Middle frontal gyrus (tissue), 1 donor: ENCODE data around the gene AQP5.

ENCODE experiments used
- DNase-seq: peaks from one replicate; pipeline ENCODE4 v3.0.0-alpha.2; 2015; ENCODE audit warnings: low spot score; ENCODE audit errors: extremely low spot score

The AQP5 gene

DNA sequence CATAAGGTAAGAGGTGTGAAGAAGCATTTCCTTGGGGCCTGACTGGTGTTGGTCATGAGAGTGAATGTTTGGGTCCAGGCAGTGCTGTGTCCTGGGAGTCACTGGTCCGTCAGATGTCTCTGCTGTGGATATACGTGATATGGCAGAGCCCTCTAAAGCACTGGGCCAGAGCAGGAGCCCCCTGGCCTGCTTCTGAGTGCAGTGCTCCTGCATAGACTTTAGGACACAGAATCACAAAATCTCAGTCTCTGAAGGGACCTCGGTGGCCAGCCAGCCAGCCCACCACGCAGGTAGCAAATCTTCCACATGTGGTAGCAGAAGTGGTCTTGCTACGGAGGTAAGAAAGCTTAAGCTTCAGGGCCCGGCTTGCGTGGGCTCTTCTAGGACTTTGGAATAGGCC is 29.6 kb upstream of the AQP5 start:
- no peak for DNase-seq

DNA sequence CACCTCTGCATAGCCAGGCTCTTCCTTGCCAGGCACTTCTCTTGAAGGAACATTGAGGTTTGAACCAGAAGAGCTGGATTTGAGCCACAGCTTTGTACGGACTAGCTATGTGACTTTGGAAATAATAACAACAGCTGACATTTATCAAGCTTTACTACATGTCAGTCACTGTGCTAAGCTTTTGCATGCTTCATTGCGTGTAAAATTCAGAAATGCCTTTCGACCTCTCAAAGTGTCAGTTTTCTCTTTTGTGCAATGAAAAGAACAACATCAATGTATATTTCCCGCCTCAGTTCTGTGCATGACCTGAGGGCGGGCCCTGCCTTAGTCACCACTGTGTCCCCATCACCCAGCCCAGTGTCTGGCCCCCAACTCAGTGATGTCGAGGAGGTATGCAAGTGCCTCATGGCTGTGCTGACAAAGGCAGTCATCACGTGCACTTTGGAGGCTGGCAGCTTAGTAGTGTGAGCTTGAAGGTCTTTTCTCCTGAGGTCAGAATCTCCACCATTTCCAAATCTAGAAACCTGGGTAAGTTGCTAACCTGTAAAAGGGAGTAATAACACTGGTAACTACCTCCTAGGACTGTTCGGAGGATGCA is 29.0 kb upstream of the AQP5 start:
- no peak for DNase-seq

DNA sequence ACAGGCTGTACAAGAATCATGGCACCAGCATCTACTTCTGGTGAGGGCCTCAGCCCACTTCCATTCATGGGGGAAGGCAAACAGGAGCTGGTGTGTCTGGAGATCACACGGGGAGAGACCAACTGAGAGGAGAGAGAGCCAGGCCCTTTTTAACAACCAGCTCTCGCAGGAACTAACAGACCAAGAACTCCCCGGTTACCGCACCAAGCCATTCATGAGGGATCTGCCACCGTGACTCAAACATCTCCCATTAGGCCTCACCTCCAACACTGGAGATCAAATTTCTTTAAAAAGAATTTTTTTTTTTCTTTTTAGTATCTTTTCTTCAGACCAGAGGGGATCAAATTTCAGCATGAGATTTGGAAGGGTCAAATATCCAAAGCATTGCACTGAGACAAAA is 27.9 kb upstream of the AQP5 start:
- DNase-seq = no peak

DNA sequence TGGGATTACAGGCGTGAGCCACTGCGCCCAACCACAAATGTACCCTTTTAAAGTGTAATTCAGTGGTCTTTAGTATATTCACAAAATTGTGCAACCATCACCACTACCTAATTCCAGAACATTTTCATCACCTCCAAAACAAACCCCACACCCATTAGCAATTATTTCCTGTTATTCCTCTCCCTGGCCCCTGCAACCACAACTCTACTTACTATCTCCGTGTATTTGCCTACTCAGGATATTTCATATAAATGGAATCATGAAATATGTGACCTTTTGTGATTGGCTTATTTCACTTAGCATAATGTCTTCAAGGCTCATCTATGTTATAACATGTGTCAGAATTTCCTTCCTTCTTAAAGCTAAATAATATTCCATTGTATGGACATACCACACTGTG is 27.2 kb upstream of the AQP5 start:
- no peak for DNase-seq

DNA sequence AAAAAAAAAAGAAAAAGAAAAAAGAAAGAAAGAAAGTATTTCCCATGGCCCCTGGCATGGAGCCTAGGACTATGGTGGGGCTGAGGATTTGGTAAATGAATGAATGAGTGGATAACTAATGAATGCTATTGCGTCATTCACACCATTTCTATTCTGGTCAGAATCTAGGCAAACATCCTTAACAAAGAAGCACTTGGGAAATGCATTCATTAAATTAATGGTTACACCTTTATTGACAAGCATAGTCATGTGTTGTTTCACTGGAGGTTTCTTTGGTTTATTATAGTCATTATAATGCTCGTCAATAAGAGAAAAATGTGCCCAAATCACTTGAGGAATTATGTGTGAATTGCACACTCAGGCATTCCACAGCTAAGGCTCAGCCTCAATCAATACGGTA is 24.7 kb upstream of the AQP5 start:
- DNase-seq = no peak

DNA sequence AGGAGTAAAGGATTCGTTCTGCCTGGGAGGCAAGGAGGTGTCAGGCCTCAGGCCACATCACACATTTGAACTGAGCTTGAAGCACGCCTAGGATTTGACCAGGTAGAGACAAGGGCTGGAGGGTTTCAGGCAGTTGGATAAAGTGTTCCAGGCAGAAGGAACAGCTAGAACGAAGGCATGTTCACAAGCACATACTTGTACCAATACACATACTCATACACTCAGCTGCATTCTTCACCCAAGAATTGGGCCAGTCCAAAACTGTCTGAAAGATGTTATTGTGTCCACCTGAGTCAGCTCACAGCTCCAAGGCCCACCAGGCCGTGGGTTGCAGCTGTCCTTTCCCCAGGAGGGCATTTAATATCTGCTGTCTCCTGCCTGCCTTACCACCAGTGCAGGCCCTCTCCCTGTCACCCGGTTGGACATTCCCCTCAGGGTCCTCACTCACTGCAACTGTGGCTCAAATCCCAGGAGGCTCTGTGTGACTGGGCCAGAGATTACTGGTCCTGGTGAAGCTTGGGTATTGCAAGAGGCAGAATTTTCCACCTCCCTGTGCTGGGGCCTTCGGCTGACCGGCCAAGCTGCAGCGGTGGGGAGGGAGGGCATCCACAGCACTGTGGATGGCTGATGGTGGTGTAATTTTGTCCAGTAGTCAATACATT is 23.9 kb upstream of the AQP5 start:
- no peak for DNase-seq

DNA sequence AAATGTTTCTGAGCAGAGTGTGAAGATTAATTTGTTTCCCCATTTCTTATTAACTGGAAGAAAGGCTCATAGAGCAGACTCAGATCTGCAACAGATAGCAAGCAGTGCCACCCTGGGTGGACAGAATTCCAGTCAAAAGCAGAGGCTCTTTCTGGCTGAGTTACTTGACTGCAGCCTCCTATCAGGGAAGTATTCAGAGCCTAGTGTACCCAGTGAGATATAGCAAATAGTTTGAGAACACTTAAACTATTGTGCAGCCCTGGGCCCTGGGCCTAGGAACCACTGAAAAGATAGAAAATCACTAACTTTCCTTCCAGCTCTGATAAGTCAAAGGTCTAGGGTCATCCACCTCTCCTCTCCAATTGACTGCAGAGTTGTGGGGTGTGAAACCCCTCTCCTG is 22.4 kb upstream of the AQP5 start:
- no peak for DNase-seq

DNA sequence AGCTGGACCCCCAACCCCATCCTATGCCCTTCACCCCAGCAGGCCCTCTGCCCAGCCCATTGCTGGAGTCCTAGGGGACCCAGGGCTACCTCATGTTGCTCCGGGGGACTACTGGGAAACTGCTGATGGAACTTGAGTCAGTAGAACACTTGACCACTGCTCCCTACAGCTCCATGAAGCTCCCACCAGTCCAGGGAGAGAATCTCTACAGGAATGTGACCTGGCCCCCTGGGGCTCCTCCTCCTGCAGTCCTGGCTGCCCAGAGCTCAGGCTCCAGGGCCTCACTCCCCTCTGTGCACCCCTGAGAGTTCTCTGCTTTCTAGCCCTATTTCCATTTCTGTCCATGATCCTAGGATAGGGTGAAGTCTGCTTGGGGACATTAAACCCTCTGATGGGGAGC is 22.0 kb upstream of the AQP5 start:
- DNase-seq = no peak

DNA sequence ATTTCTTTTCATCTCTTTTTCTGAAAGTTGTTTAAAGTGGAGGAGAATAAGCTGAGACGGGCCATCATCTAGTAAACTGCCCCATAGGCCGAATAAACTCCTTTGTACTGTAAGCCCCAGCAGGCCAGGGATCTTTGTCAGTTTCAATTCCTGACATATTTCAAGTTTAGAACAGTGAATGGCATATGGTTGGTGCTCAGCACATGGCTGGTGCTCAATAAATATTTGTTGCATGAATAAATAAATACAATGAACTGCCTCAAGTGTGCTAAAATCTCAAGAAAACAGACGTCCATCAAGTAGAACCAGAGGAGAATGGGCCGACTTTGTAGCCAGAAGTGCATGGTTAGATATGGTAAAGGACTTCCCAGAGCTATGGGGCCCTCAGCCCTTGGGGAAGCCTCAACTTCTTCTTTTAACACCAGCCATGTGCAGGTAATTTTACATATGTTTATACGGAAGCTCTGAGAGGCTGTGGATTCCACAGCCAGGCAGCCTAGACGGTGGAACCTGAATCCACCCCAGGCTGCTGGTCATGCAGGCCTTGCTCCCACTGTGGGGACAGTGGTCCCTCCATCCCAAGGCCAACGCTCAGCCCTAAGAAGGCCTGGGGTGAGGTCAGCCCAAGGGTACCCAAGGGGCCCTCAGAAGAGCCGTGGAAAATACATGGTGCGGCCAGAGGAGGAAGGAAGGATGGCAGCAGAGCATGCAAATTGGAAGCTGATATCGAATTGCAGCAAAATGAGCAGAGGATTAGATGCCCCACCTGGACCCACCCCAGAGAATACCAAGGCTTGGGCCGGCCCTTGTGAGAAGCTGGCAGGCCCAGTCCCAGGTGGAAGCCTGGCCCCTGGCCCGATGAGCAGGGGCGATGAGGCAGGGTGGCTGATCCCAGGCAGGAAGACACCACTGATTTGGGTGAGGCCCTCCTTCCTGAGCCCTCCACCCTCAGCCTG is 19.8 kb upstream of the AQP5 start:
- no peak for DNase-seq

DNA sequence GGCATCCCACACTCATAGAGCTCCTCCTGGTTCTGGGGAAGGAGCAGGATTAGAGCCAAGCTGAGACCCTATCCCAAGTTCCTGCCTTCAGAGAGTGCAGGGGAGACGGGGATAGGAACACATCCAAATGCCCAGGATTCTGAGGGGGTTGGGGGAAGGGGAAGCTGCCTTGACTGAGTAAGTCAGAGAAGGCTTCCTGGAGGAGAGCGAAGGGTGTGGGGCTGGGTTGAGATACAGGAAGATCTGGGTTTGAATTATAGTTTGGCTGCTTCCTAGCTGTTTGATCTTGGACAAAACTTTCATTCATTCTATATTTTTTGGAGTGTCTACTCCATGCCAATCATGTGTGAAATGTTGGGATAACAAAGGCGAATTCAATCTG is 19.2 kb upstream of the AQP5 start:
- no peak for DNase-seq

DNA sequence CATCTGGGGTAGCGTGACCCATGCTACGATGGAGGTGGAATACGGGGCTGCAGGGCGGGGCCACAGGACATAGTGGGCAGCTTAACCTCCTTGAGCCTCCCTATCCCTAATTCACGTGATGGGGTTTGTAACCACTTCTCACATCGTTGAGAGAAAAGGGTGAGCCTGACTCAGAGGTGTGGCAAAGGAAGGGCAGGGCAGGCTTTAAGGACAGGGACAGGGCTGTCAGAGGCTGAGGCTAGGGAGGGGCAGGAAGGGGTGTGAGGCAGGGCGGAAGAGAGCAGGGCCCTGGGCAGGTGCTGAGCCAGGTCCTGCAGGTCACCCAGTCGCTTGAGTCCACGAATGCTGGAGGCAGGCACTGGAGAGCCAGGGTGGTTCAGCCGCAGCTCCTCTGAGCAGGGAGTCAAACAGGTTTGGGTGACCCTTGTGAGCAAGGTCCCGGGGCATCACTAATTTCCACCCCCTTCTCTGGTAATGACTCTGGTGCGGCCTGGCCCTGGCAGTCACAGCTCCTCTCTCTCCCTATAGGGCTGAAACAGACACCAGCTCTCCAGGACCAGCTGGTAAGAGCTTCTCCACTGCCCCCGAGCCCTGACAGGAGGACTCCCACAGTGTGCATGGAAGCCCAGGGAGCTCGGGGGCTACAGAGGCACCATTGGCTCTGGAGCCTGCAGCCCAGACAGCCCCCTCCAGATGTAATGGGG is 18.6 kb upstream of the AQP5 start:
- no peak for DNase-seq

DNA sequence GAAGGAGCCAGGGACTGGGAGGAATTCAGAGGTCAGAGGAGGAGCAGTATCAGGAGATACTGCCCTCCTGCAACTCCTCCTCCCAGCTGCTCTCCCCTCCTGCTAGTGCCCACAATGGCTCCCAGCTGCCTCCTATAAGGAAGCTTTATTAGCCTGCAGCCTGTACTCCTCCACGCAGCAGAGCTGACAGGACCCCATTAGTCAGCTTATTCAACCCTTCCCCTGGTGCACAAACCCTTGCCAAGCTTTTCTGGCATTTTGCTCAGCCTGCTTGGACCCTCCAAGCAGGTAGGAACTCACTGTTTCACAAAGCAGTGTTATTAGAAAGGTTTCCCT is 18.1 kb upstream of the AQP5 start:
- DNase-seq = no peak

DNA sequence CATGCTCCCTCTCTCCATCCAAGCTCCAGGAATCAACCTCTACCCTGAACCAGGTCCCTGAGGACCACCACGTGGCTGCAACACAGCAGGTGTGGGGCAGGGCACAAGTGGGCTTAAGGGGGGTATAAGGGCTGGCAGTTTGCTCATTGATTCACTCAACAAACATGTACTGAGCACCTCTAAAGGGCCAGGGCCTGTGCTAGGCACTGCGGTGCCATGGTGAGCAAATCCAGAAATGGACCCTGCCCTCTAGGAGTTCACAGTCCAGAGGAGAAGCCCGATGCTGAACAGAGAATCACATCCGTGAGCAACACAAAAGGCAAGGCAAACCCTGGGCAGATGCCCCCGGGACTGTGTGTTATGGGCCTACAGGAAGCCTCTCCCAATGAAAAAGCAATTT is 17.6 kb upstream of the AQP5 start:
- no peak for DNase-seq

DNA sequence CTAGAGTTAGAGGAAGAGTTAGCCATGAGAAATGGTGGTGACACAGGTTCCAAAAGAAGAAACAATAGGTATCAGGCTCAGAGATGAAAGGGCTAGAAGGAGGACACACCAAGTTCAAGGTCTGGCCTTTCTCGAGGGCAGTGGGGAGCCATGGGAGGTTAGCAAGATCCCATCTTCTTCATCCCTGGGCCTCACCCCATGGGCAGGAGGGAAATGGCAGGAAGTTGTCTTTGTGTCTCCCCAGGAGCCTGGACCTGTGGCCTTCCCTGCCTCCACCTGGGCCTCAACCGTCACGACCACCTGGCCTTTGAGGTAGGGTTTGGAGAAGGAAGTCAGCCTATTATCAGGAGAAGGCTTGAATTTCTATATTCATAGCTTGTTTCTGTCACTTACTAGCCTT is 17.0 kb upstream of the AQP5 start:
- DNase-seq = no peak

DNA sequence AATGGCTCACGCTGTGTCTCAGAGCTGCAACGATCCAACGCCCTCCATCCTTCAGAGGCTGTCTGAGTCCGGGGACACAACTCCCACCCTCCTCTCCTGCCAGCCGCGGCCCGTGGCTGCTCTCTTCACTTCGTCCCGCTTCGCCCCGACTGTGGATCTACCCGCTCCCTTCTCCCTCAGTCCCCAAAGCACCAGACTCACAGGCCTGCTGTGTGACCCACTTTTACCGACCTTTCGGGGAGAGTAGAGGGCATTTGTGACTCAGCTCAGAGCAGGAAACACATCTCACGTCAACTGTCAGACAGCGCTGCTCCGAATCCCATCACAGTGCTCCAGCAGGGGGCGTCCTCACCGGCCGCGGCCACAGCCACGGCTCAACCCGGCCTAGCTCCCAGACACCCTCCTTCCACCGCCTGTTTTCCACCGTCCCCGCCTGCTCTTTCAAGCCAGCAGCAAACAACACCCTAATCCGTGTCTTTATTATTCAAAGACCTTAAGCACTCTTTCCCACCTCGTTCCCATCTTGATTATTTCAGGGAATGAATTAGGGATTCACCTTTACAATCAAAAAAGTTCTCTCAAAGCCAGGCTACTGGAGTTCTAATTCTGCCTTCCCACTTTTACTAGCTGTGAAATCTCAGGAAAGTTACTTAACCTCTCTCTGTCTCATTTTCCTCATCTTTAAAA is 16.1 kb upstream of the AQP5 start:
- DNase-seq = peak; percentile 53

DNA sequence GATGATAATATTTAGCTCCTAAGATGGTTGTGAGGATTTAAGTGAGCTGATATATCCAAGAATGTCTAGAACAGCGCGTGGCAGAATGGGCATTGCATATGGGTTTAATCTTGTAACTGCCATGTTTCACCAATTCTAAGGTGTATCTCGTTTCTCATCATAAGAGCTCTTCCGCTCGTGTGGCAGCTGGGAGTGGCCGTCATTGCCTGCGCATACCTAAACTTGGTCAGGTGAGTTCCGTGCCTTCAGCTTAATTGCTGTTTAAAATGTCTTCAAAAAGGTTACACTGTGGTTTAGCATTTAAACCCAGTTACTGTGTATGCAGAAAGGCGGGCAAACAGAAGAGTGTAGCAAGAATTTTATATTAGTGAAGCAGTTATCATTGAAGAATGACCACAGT is 15.6 kb upstream of the AQP5 start:
- DNase-seq = no peak

DNA sequence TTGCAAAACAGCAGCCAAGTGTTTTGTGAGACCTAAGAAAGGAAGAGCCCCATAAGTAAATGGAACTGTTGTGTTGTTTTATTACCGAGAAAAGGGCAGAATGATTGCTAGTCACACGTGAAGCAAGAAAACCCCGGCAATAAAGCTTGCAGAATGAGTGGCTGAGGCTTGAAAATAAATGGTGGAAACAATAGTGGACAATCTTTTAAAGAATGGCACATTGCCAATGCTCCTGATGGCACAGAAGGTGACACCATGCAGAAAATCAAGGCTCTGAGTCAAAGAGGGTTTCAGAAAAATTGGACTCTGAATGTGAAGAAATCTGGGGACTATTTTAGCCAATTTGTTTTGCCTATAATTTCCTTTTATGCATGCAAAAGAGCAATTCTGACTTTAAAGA is 15.2 kb upstream of the AQP5 start:
- no peak for DNase-seq

DNA sequence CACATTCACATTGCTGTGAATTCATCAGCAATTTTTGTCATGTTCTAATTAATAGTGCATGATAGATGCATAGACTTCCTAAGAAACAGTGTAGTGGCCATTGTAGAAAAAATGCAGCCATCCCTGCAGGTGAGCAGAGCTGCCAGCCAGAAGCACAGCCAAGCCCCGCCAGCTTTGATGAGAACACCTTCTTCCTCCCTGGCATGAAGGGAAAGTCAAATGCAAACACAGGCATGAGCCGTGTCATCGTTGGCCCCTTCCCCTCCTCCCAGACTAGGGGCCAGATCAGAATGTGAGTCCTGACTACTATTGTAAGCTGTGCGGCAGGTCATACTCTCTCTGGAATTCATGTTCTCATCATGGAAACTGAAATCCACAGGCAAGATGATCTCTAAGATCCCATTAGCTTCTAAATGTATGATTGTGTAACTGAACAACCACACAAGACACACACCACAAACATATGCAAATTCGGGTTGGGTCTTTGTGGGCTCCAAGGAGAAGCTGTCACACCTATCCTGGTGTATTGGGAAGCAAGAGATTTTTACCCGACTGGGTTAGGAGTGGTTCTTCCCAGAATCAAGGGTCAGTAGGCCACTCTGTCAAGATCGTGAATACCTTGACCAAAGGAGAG is 14.0 kb upstream of the AQP5 start:
- no peak for DNase-seq

DNA sequence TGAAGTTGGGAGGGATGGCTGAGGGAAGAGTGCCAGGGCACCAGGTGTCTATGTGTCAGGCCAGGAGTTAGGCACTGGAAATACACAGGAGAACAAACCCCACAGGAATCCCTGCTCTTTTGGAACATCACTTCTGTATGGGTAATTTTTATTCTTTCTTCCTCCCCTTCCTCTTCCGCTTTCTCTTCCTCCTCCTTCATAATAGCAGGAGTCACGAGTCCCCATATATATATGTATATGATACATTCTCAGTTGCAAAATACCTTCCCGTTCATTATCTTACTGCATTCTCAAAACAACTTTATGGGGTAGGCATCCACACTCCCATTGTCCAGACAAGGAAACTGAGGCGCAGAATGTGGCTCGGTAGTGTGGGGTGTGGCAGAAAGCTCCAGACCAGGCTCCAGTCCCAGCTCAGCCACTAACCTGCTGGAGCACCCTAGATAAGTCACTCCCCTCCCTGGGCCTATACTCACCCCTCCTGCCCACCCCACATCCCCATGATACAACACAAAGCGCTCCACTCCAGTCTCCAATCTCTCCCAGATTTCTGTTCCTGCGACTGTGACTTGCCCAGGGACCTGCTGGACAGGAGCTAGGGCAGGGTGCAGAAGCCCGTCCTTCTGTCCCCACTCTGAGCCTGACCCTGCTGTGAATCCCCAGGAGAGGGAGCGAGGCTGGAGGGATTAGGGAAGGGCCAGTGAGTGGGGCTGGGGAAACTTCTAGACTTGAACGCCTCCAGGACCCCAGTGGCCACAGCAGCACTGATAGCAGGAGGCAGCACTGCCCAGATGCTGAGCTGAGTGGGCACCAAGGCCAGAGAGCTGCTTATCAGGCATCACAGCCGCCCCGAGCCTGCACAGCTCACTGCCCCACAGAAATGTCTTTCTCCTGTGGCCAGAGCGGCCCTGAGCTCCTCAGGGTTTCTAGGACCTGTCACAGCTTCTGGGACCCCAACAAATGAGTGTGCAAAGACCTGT is 12.5 kb upstream of the AQP5 start:
- DNase-seq = no peak

DNA sequence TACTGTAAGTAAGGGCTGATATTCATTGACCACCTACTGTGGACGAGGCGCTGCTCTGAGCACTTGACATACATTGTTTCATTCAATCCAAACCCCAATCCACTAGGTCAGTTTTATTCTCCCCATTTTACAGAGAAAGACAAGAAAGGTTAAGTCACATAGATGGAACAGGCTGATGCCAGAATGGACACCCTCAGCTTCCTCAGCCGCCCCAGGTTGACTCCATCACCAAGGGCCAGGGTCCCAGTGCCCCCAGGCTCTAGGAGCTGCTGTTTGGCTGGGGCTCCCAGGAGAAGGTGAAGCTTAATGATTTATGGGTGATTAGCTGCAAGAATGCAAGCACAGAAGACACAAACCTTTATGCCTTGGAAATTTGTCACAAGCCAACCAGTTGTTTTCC is 11.8 kb upstream of the AQP5 start:
- no peak for DNase-seq
